ENCODE data around the gene SLCO1A2. TPM values are rescaled to one million over a fixed set of nuclear protein-coding genes. Genes with fewer than 3 reads are reported as not detected.
A peak's percentile ranks its signal among the peaks of the same experiment; 100 is the strongest.
"Not testable (repeated sequence)": the region's sequence is repeated elsewhere in the genome, so short reads cannot be mapped to it uniquely, and the experiment has no call there.

SLCO1A2 gene, protein sequence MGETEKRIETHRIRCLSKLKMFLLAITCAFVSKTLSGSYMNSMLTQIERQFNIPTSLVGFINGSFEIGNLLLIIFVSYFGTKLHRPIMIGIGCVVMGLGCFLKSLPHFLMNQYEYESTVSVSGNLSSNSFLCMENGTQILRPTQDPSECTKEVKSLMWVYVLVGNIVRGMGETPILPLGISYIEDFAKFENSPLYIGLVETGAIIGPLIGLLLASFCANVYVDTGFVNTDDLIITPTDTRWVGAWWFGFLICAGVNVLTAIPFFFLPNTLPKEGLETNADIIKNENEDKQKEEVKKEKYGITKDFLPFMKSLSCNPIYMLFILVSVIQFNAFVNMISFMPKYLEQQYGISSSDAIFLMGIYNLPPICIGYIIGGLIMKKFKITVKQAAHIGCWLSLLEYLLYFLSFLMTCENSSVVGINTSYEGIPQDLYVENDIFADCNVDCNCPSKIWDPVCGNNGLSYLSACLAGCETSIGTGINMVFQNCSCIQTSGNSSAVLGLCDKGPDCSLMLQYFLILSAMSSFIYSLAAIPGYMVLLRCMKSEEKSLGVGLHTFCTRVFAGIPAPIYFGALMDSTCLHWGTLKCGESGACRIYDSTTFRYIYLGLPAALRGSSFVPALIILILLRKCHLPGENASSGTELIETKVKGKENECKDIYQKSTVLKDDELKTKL
- 0.23 and 0.32 TPM in 2 replicates for total RNA-seq (2014; rRNA removed; shearing (Covaris generic))

DNA sequence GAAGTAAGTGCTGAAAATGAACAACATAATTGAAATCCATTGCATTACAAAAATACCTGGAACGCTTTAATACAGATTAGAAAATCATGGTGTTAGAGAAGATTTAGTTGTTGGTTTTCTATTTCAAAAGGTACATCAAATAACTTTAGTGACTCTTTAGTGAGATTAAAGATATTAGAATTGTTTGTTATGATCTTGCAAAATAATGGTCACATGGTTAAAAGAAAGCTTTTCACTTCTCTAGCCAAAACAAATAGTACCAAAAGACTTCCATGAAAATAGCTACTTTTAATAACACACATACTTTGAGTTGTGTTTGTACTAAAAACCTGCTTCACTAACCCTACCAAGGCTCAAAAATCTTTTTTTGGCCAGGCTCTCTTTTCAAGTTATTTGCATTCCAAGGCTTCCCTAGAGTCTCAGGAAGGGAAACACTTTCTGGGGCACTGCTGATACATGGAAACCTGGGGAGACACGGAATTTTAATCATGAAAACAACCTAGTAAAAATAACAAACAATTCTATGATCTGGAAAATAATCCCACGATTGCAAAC, at the start of gene SLCO1A2:
Gene SLCO1A2, minus strand, starts transcription at position 147 of the 555 bp plus-strand sequence. CDS start 270 bp downstream, outside the sequence.
- Histone ChIP-seq H3K27me3 (no peaks in the 10 kb centered on the region), H3K4me3 (no peak within 1 kb of the TSS), H3K36me3 (no peaks in the 10 kb centered on the region), H3K9me3 (replicated peaks) (peaks cover 3% of the 10 kb centered on the region; the same call in 1 of the 2 replicates), H3K4me1 (no peaks in the 10 kb centered on the region), H3K27ac (no peak within 1 kb of the TSS)
- DNase-seq: no peak

DNA sequence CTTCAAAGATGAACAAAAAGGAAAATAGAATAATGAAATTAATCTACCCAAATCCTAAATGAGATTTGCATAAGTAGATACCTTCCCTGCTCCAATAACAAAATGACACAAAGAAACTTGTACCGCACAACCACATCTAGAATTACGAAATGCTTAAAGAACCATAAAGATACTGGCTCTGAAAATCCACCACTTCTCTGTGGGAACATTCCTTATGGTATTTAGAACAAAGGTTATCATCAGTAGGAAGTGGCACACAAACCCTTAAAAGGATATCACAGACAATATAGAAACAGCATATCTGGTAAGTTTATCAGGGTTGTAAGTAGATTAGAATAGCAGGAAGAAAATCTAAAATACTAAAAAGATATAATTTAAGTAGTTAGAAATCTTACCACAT, 49.5 kb upstream of the SLCO1A2 start:
- Histone ChIP-seq H3K4me1 (no peaks in the 10 kb centered on the region), H3K27me3 (no peaks in the 10 kb centered on the region), H3K9me3 (replicated peaks) (no peaks in the 10 kb centered on the region), H3K36me3 (no peaks in the 10 kb centered on the region), H3K4me3 (no peak overlapping the region), H3K27ac (no peak overlapping the region)
- DNase-seq: no peak

DNA sequence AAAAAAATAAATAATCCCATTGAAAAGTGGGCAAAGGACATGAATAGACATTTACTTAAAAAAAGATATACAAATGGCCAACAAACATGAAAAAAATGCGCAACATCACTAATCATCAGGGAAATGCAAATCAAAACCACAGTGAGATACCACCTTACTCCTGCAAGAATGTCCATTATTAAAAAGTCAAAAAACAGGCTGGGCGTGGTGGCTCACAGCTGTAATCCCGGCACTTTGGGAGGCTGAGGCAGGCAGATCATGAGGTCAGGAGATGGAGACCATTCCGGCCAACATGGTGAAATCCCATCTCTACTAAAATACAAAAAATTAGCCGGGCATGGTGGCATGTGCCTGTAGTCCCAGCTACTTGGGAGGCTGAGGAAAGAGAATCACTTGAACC, 46.6 kb upstream of the SLCO1A2 start:
- not testable (repeated sequence) for H3K4me3 ChIP-seq; DNase-seq; H3K9me3 ChIP-seq (replicated peaks)

DNA sequence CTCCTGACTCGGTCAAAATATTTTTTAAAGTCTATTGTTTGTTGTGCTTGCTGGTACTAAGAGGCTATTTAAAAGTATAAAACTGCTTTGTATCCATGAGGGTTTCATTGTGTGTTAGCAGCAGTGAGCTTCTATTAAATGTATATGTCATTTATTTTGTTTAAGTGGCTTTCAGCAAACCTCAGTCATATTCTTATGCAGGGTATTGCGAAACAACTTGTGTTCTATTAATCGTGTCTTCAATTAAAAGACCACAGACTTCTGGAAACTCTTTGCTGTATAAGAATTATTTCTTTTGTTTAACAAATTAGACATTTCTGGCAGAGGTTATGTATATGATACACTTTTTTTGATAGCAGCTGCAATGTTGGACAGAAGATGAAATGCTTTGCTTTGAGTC, 44.5 kb upstream of the SLCO1A2 start:
- H3K36me3 ChIP-seq: no peaks in the 10 kb centered on the region
- H3K4me3 ChIP-seq: no peak overlapping the region
- no peaks in the 10 kb centered on the region for H3K27me3 ChIP-seq
- no peak for DNase-seq
- H3K27ac ChIP-seq: no peak overlapping the region
- H3K9me3 ChIP-seq (replicated peaks): no peaks in the 10 kb centered on the region
- H3K4me1 ChIP-seq: no peaks in the 10 kb centered on the region

More for the DNA sequence above, 46.6 kb upstream of the SLCO1A2 start:
- H3K4me1 ChIP-seq, H3K27me3 ChIP-seq, H3K36me3 ChIP-seq, H3K27ac ChIP-seq: not testable (repeated sequence)

DNA sequence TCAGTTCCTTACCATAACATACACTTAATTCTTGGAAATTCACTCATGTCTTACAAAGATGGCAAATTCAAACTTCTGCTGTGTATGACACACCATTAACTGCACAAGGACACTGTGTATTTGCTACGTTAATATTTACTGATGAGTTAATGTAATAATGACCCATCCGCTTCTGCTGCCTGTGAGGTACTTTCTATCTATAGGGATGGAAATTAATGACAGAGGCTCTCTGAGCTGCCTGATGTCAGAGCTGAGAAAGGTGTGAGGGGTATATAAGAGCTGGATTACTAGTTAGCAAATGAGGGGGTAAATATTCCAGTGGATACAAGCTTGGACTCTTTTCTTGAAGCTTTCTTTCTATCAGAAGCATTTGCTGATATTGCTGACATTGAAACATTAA, 37.9 kb upstream of the SLCO1A2 start, which contains the start of gene IAPP:
Gene IAPP, plus strand, starts transcription at position 301 of the 400 bp plus-strand sequence. CDS start 450 bp downstream, outside the sequence.
- Histone ChIP-seq H3K4me3 (no peak within 1 kb of the TSS), H3K4me1 (no peaks in the 10 kb centered on the region), H3K36me3 (no peaks in the 10 kb centered on the region), H3K9me3 (replicated peaks) (no peaks in the 10 kb centered on the region), H3K27ac (no peak within 1 kb of the TSS), H3K27me3 (no peaks in the 10 kb centered on the region)
- DNase-seq: no peak

DNA sequence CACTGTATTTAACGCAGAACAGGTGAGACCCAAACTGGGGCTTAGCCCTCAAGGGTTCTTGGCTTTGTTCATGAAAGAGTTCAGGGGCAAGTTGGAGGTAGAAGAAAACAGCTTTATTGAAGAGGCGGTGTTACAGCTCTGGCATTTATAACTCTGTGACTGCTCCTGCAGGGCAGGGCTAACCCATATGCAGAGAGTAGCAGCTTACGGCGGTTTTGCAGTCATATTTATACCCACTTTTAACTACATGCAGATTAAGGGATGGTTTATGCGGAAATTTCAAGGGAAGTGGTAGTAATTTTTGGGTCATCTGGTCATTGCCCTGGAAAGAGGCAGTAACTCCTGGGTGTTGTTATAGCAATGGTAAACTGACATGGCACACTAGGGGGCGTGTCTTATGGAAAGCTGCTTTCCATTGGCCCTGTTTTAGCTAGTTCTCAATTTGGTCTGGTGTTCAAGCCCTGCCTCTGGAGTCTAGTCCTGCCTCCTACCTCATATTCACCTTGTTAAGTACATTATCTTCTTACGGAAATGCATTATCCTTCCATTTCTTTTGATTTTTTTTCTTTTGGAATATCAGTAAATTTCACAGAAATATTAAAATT, 36.2 kb upstream of the SLCO1A2 start:
- no peaks in the 10 kb centered on the region for H3K36me3 ChIP-seq
- H3K27me3 ChIP-seq: no peaks in the 10 kb centered on the region
- H3K4me3 ChIP-seq: no peak overlapping the region
- no peaks in the 10 kb centered on the region for H3K4me1 ChIP-seq
- DNase-seq: peak in 1 of 2 experiments; percentile 1
- no peak overlapping the region for H3K27ac ChIP-seq
- H3K9me3 ChIP-seq (replicated peaks): no peaks in the 10 kb centered on the region

DNA sequence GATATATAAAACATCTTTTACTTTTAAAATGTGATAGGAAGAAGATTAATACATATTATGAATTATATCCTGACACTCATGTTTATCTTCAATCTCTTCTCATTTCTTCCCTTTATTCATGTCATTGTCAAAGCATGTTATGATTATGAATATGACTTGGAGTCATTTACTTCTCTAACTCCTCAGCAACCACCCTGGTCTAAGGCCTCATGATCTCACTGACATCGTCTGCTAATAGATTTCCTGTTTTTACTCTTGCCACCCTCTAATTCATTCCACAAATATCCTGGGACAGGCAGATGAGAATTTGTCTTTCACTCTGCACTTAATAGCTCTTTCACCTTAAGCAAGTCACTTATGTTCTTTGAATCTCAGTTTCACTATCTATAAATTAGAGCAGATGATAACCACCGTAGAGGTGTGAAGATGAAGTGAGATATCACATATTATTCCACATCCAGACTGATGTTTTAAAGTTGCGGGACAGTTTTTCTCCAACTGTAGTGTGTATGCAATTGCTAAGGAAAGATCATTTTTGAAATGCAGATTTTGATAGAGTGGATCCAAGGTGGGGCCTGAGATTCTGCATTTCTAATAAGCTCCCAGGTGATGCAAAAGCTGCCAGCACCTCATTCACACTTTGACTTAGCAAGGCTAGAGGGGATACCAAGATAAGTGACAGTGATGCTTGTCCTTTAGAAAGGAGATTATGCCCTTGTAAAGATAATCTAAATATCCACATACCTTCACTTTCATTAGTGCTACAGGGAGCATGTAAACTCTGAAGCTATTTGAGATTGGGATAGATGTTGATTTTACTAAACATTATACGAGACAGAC, 34.6 kb upstream of the SLCO1A2 start:
- Histone ChIP-seq H3K9me3 (replicated peaks) (no peaks in the 10 kb centered on the region), H3K4me1 (no peaks in the 10 kb centered on the region), H3K4me3 (no peak overlapping the region), H3K27me3 (no peaks in the 10 kb centered on the region), H3K27ac (no peak overlapping the region), H3K36me3 (no peaks in the 10 kb centered on the region)
- DNase-seq: no peak

DNA sequence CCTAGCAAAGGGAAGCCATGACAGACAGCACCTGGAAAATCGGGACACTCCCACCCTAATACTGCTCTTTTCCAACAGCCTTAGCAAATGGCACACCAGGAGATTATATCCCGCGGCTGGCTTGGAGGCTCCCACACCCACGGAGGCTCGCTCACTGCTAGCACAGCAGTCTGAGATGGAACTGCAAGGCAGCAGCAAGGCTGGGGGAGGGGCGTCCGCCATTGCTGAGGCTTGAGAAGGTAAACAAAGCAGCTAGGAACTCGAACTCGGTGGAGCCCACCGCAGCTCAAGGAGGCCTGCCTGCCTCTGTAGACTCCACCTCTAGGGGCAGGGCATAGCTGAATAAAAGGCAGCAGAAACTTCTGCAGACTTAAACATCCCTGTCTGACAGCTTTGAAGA, 25.9 kb upstream of the SLCO1A2 start:
- not testable (repeated sequence) for H3K4me1 ChIP-seq; H3K27ac ChIP-seq; DNase-seq; H3K9me3 ChIP-seq (replicated peaks); H3K4me3 ChIP-seq; H3K36me3 ChIP-seq; H3K27me3 ChIP-seq

DNA sequence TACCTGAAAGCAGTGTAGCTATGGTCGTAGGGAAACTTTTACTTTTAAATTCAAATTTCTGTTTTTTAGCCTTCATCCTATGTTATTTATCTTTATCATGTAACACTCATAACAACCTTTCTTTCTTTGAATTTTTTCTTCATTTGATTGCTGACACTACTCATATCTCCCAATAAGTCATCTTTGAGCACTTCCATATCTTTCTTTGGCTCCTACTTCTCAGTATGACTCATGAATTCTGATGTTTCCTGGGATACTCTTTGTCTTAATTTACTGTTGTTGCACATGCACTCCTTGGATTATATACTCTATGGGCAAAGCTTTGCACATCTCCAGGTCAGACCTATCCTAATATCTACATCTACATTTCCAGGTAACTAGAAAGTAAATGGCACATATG, 19.9 kb upstream of the SLCO1A2 start:
- Histone ChIP-seq H3K27ac (no peak overlapping the region), H3K9me3 (replicated peaks) (no peaks in the 10 kb centered on the region), H3K4me1 (no peaks in the 10 kb centered on the region), H3K4me3 (no peak overlapping the region), H3K36me3 (no peaks in the 10 kb centered on the region), H3K27me3 (no peaks in the 10 kb centered on the region)
- no peak for DNase-seq

DNA sequence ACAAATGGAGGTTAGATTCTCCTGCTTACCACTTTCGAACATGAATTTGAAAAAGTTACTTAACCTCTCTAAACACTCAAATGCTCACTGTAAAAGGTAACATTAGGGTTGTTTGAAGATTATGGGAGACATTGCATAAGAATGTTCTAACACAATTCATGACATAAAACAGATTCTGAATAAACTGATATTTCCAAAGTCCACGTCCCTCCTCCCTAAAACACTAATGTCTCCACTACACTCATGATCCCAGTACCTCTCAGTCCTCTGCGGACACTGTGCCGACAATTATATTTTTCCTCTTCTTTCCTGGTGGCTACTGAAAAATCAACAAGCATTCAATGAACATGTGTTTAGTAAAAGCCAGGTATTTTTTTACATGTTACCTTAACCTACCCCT, 19.2 kb upstream of the SLCO1A2 start:
- Histone ChIP-seq H3K27ac (no peak overlapping the region), H3K4me1 (no peaks in the 10 kb centered on the region), H3K9me3 (replicated peaks) (no peaks in the 10 kb centered on the region), H3K4me3 (no peak overlapping the region), H3K36me3 (no peaks in the 10 kb centered on the region), H3K27me3 (no peaks in the 10 kb centered on the region)
- no peak for DNase-seq

DNA sequence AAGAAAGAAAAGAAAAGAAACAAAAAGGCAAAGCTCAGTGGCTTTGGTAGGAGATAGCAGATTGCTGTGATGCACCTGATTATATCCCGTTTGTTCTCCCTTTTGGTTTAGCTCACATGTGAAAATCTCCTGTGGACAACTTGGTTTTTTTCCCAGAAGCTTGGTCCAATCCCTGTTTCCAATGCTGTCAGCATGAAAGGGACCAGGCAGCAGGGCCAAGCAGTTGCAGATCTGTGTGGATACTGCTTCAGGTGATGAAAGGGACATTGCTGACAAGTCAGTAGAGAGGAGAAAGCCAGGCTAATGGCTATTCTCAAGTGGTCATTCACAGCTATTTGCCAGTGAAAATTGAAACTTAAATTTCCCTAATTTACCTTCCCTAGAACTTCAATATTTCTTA, 18.8 kb upstream of the SLCO1A2 start:
- H3K27ac ChIP-seq: no peak overlapping the region
- no peak for DNase-seq
- H3K36me3 ChIP-seq: no peaks in the 10 kb centered on the region
- H3K4me1 ChIP-seq: no peaks in the 10 kb centered on the region
- no peak overlapping the region for H3K4me3 ChIP-seq
- no peaks in the 10 kb centered on the region for H3K9me3 ChIP-seq (replicated peaks)
- H3K27me3 ChIP-seq: no peaks in the 10 kb centered on the region

DNA sequence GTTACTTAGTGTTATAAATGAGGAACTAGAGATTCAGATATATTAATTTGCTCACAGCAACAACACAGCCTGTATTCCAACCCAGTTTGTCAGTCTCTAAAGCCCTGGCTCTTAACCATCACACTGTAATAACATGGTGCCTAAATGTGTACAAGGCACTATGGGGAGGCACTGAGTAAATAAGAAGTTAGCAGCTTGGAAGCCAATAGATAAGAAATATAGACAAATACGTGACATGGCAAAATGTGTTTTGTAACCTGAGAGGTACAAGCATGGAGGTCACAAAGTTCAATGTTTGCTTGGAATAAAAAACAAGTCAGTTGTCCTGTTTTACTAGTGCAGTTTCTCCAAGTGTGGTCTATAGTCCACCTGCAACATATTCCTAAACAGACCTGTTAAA, 16.3 kb upstream of the SLCO1A2 start:
- H3K27ac ChIP-seq: no peak overlapping the region
- no peaks in the 10 kb centered on the region for H3K27me3 ChIP-seq
- no peaks in the 10 kb centered on the region for H3K4me1 ChIP-seq
- DNase-seq: no peak
- no peaks in the 10 kb centered on the region for H3K9me3 ChIP-seq (replicated peaks)
- H3K4me3 ChIP-seq: no peak overlapping the region
- H3K36me3 ChIP-seq: no peaks in the 10 kb centered on the region

DNA sequence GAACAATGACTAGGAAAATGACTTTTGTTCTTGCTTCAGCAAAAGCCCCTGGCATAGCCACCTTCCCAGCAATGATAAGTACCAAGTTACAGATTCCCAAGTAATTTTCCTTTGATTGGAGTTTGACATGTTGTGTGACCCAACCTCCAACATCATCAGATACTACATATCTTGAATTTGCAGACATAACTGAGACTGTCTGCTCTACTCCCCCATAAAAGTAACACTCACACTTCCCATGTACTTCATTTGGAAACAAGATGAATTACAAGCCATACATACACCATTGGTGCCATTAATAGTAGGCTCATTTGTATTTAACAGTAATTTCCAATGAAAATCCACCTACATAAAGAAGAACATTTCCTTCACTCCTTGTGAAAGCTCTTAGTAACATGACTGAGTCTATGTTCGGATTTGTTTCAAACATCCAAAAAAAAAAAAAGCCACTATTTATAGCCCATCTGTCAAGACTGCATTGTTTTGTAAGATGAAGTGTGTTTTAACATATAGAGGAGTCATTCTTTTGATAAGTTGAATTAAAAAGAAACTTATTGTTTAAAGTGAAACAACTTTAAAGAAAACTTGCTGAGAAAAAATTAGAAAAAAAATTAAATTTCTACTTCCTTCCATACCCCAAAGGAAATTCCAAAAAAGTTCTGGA, 12.0 kb upstream of the SLCO1A2 start:
- Histone ChIP-seq H3K4me1 (no peaks in the 10 kb centered on the region), H3K27ac (no peak overlapping the region), H3K9me3 (replicated peaks) (no peaks in the 10 kb centered on the region), H3K4me3 (no peak overlapping the region), H3K36me3 (no peaks in the 10 kb centered on the region), H3K27me3 (no peaks in the 10 kb centered on the region)
- no peak for DNase-seq

DNA sequence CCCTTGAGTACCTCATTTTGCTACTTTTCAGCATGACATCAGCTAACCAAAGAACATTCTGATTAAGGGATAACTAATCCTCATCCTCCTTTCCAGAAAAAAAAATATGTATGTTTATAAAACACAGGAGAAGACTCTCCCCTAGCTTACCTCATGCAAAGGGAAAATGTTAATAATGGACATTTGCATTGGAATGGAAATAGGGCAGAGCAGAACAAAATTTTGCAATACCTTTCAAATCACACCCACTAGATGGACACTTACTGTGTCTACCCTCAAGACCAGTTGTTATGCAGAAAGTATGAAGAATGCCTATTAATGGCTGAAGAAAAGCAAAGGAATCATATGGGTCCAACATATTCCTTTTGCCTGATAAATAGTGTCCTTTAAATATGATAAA, 8.9 kb upstream of the SLCO1A2 start:
- Histone ChIP-seq H3K4me1 (no peaks in the 10 kb centered on the region), H3K27ac (no peak overlapping the region), H3K36me3 (no peaks in the 10 kb centered on the region), H3K9me3 (replicated peaks) (no peaks in the 10 kb centered on the region), H3K27me3 (no peaks in the 10 kb centered on the region), H3K4me3 (no peak overlapping the region)
- DNase-seq: no peak
